ENCODE data around the gene DENND1A. TPM values are rescaled to one million over a fixed set of nuclear protein-coding genes. Genes with fewer than 3 reads are reported as not detected.

Gene DENND1A
- total RNA-seq, 1 experiment from 2014 or later = 50.1 TPM

GRCh38 chr9:123651871-123652270 is 278.1 kb downstream of the DENND1A start:
- Histone ChIP-seq H3K9me2 (replicated peaks; ENCODE audit: insufficient read depth, low read length) (no peaks in the 10 kb centered on the region), H3K4me3 (ENCODE audit: low read length) (no peak overlapping the region), H3K27ac (ENCODE audit: low read length) (no peak overlapping the region)

GRCh38 chr9:123651273-123651672 is 278.7 kb downstream of the DENND1A start:
- Histone ChIP-seq H3K36me3 (ENCODE audit: insufficient read depth, low read length) (no peaks in the 10 kb centered on the region), H3K4me2 (ENCODE audit: low read depth, low read length, poor library complexity, severe bottlenecking) (no peak overlapping the region), H3K27me3 (ENCODE audit: low read length) (no peaks in the 10 kb centered on the region), H3K9ac (ENCODE audit: low read length) (no peak overlapping the region), H3K4me3 (ENCODE audit: low read length) (no peak overlapping the region), H3K79me2 (ENCODE audit: low read length) (no peaks in the 10 kb centered on the region), H3K9me3 (ENCODE audit: low read length) (no peaks in the 10 kb centered on the region), H3K4me1 (ENCODE audit: low read length) (no peaks in the 10 kb centered on the region; the same call in 1 of the 2 replicates), H3K9me2 (replicated peaks; ENCODE audit: insufficient read depth, low read length) (no peaks in the 10 kb centered on the region), H4K20me1 (ENCODE audit: insufficient read depth, low read depth, low read length) (no peaks in the 10 kb centered on the region), H3K27ac (ENCODE audit: low read length) (no peak overlapping the region), H2AFZ (ENCODE audit: low read length) (no peak overlapping the region)
- no peak for DNase-seq

More at GRCh38 chr9:123651871-123652270, 278.1 kb downstream of the DENND1A start:
- no peaks in the 10 kb centered on the region; the same call in 1 of the 2 replicates for H3K4me1 ChIP-seq (ENCODE audit: low read length)
- no peaks in the 10 kb centered on the region for H3K79me2 ChIP-seq (ENCODE audit: low read length)
- no peaks in the 10 kb centered on the region for H4K20me1 ChIP-seq (ENCODE audit: insufficient read depth, low read depth, low read length)
- H3K4me2 ChIP-seq (ENCODE audit: low read depth, low read length, poor library complexity, severe bottlenecking) = no peak overlapping the region
- DNase-seq = no peak
- no peaks in the 10 kb centered on the region for H3K27me3 ChIP-seq (ENCODE audit: low read length)
- no peak overlapping the region for H2AFZ ChIP-seq (ENCODE audit: low read length)
- no peak overlapping the region for H3K9ac ChIP-seq (ENCODE audit: low read length)
- no peaks in the 10 kb centered on the region for H3K9me3 ChIP-seq (ENCODE audit: low read length)
- no peaks in the 10 kb centered on the region for H3K36me3 ChIP-seq (ENCODE audit: insufficient read depth, low read length)

GRCh38 chr9:123649909-123650308 is 280.0 kb downstream of the DENND1A start:
- Histone ChIP-seq H3K36me3 (ENCODE audit: insufficient read depth, low read length) (no peaks in the 10 kb centered on the region), H3K4me2 (ENCODE audit: low read depth, low read length, poor library complexity, severe bottlenecking) (no peak overlapping the region), H3K9me3 (ENCODE audit: low read length) (no peaks in the 10 kb centered on the region)

DNA sequence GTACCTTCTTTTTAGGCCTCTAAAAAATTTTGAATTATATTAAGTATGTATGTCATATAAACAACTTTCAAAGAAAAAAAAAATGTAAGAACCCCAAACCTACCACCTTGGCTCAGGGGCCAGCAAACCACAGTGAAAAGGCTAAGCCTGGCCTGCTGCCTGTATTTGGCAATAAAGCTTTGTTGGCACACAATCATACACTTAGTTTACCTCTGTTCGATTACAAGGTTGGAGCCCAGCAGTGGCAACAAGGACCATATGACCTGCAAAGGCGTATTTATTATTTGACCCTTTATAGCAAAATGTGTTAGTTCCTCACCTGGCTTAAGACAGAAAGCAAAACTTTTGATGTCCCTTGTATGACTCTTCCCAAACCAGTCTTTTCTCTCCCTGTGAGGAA is 282.8 kb downstream of the DENND1A start:
- no peak overlapping the region for H3K9ac ChIP-seq (ENCODE audit: low read length)
- H2AFZ ChIP-seq (ENCODE audit: low read length) = no peak overlapping the region
- no peaks in the 10 kb centered on the region for H3K9me2 ChIP-seq (replicated peaks; ENCODE audit: insufficient read depth, low read length)
- H3K36me3 ChIP-seq (ENCODE audit: insufficient read depth, low read length) = no peaks in the 10 kb centered on the region
- DNase-seq = no peak
- H3K4me3 ChIP-seq (ENCODE audit: low read length) = no peak overlapping the region
- H4K20me1 ChIP-seq (ENCODE audit: insufficient read depth, low read depth, low read length) = no peaks in the 10 kb centered on the region
- no peaks in the 10 kb centered on the region for H3K27me3 ChIP-seq (ENCODE audit: low read length)
- H3K9me3 ChIP-seq (ENCODE audit: low read length) = no peaks in the 10 kb centered on the region
- H3K4me2 ChIP-seq (ENCODE audit: low read depth, low read length, poor library complexity, severe bottlenecking) = no peak overlapping the region
- no peaks in the 10 kb centered on the region; the same call in 1 of the 2 replicates for H3K4me1 ChIP-seq (ENCODE audit: low read length)
- no peaks in the 10 kb centered on the region for H3K79me2 ChIP-seq (ENCODE audit: low read length)
- no peak overlapping the region for H3K27ac ChIP-seq (ENCODE audit: low read length)

More at GRCh38 chr9:123649909-123650308, 280.0 kb downstream of the DENND1A start:
- H3K9me2 ChIP-seq (replicated peaks; ENCODE audit: insufficient read depth, low read length) = no peaks in the 10 kb centered on the region
- no peaks in the 10 kb centered on the region for H3K27me3 ChIP-seq (ENCODE audit: low read length)
- H3K9ac ChIP-seq (ENCODE audit: low read length) = no peak overlapping the region
- H3K4me1 ChIP-seq (ENCODE audit: low read length) = no peaks in the 10 kb centered on the region; the same call in 1 of the 2 replicates
- H4K20me1 ChIP-seq (ENCODE audit: insufficient read depth, low read depth, low read length) = no peaks in the 10 kb centered on the region
- no peak overlapping the region for H3K27ac ChIP-seq (ENCODE audit: low read length)
- H3K4me3 ChIP-seq (ENCODE audit: low read length) = no peak overlapping the region
- no peak for DNase-seq
- H3K79me2 ChIP-seq (ENCODE audit: low read length) = no peaks in the 10 kb centered on the region
- H2AFZ ChIP-seq (ENCODE audit: low read length) = no peak overlapping the region

DNA sequence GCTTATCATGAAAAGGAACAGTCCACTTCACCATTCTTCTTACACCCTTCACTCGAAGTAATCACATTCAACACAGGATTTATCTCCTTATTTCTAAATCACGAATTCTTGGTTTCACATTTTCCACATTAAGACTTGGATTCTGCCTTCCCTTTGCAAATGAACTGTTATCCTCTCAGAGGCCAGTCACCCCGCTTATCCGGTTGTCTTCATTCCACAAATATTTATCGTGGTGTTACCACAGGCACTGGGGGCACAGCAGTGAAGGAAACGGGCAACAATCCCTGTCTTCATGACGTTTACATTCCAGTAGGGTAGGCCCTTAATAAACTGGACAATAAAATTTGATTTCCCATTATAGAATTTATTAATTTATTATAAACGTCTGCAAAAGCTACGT is 284.2 kb downstream of the DENND1A start:
- Histone ChIP-seq H3K4me2 (ENCODE audit: low read depth, low read length, poor library complexity, severe bottlenecking) (no peak overlapping the region), H2AFZ (ENCODE audit: low read length) (no peak overlapping the region), H3K79me2 (ENCODE audit: low read length) (no peaks in the 10 kb centered on the region), H3K9ac (ENCODE audit: low read length) (no peak overlapping the region), H4K20me1 (ENCODE audit: insufficient read depth, low read depth, low read length) (no peaks in the 10 kb centered on the region), H3K9me3 (ENCODE audit: low read length) (no peaks in the 10 kb centered on the region), H3K4me3 (ENCODE audit: low read length) (no peak overlapping the region), H3K4me1 (ENCODE audit: low read length) (no peaks in the 10 kb centered on the region; the same call in 1 of the 2 replicates), H3K27ac (ENCODE audit: low read length) (no peak overlapping the region), H3K9me2 (replicated peaks; ENCODE audit: insufficient read depth, low read length) (no peaks in the 10 kb centered on the region), H3K27me3 (ENCODE audit: low read length) (no peaks in the 10 kb centered on the region), H3K36me3 (ENCODE audit: insufficient read depth, low read length) (no peaks in the 10 kb centered on the region)
- DNase-seq = no peak

- DNase-seq = no peak
- no peaks in the 10 kb centered on the region for H3K27me3 ChIP-seq (ENCODE audit: low read length)
- no peaks in the 10 kb centered on the region for H3K9me2 ChIP-seq (replicated peaks; ENCODE audit: insufficient read depth, low read length)
- H3K4me3 ChIP-seq (ENCODE audit: low read length) = no peak overlapping the region
- no peaks in the 10 kb centered on the region for H4K20me1 ChIP-seq (ENCODE audit: insufficient read depth, low read depth, low read length)
- H3K4me2 ChIP-seq (ENCODE audit: low read depth, low read length, poor library complexity, severe bottlenecking) = no peak overlapping the region
- H3K27ac ChIP-seq (ENCODE audit: low read length) = no peak overlapping the region
- H3K9ac ChIP-seq (ENCODE audit: low read length) = no peak overlapping the region
- no peaks in the 10 kb centered on the region for H3K9me3 ChIP-seq (ENCODE audit: low read length)
- no peaks in the 10 kb centered on the region for H3K36me3 ChIP-seq (ENCODE audit: insufficient read depth, low read length)
- H3K4me1 ChIP-seq (ENCODE audit: low read length) = no peaks in the 10 kb centered on the region; the same call in 1 of the 2 replicates
- H3K79me2 ChIP-seq (ENCODE audit: low read length) = no peaks in the 10 kb centered on the region
- no peak overlapping the region for H2AFZ ChIP-seq (ENCODE audit: low read length)
Observed at GRCh38 chr9:123645126-123645525, 284.8 kb downstream of the DENND1A start.

- no peak overlapping the region for H3K4me2 ChIP-seq (ENCODE audit: low read depth, low read length, poor library complexity, severe bottlenecking)
- H3K27me3 ChIP-seq (ENCODE audit: low read length) = no peaks in the 10 kb centered on the region
- no peak for DNase-seq
- no peak overlapping the region for H3K9ac ChIP-seq (ENCODE audit: low read length)
- no peaks in the 10 kb centered on the region for H3K9me2 ChIP-seq (replicated peaks; ENCODE audit: insufficient read depth, low read length)
- H2AFZ ChIP-seq (ENCODE audit: low read length) = no peak overlapping the region
- no peaks in the 10 kb centered on the region for H4K20me1 ChIP-seq (ENCODE audit: insufficient read depth, low read depth, low read length)
- no peak overlapping the region for H3K27ac ChIP-seq (ENCODE audit: low read length)
- H3K4me3 ChIP-seq (ENCODE audit: low read length) = no peak overlapping the region
- H3K79me2 ChIP-seq (ENCODE audit: low read length) = no peaks in the 10 kb centered on the region
- H3K4me1 ChIP-seq (ENCODE audit: low read length) = no peaks in the 10 kb centered on the region
- H3K36me3 ChIP-seq (ENCODE audit: insufficient read depth, low read length) = no peaks in the 10 kb centered on the region
- H3K9me3 ChIP-seq (ENCODE audit: low read length) = no peaks in the 10 kb centered on the region
Observed at GRCh38 chr9:123643518-123643917, 286.4 kb downstream of the DENND1A start.

DNA sequence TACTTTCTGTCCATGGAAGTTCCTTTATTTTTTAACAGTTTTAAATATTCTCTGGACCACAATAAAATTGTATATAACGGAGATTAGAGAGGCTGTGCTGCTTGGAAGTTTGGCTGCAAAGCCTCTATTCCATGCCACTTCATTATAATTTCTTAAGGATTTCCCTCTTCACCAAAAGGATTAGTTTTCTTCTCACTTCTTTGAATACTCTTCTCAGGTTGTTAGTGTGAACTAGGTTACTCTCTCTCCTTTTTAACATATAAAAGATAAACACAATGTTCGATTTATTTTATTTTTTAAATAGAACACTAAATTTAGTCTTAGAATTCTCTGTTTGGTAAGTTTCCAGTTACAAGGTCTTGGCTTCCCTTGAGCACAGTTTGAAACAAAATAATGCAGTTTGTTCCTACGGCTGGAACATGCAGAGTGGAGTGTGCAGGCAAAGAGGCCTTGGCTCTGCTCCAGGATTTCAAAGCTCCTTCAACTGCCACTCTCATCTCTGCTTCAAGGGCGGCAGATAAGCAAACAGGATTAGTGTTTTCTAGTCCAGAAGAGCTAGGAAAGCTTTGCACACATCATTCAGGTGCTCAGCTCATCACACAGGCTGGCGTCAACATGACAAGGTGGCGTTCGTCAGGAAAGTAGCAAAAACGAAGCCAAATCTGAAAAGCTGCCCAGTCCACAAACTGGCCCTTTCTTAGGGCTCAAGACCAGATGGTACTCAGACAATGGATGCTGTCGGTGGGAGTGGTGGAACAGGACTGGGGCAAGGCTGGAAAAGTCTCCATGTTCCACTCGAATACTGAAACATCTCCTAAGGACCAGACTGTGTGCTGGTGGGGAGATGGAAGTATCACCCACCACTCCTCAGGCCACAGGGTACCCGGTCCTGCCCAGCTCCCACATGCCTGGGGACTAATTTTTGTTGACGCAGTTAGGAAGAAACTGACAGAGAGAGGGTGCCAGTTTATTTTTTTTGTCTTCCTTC is 287.3 kb downstream of the DENND1A start:
- DNase-seq = no peak
- Histone ChIP-seq H2AFZ (ENCODE audit: low read length) (no peak overlapping the region), H3K27me3 (ENCODE audit: low read length) (no peaks in the 10 kb centered on the region), H3K27ac (ENCODE audit: low read length) (no peak overlapping the region), H3K4me1 (ENCODE audit: low read length) (no peaks in the 10 kb centered on the region), H3K4me3 (ENCODE audit: low read length) (no peak overlapping the region), H3K79me2 (ENCODE audit: low read length) (no peaks in the 10 kb centered on the region), H3K4me2 (ENCODE audit: low read depth, low read length, poor library complexity, severe bottlenecking) (no peak overlapping the region), H3K9me3 (ENCODE audit: low read length) (no peaks in the 10 kb centered on the region), H3K36me3 (ENCODE audit: insufficient read depth, low read length) (no peaks in the 10 kb centered on the region), H4K20me1 (ENCODE audit: insufficient read depth, low read depth, low read length) (no peaks in the 10 kb centered on the region), H3K9ac (ENCODE audit: low read length) (no peak overlapping the region), H3K9me2 (replicated peaks; ENCODE audit: insufficient read depth, low read length) (no peaks in the 10 kb centered on the region)

Measured in Karpas-422 (cell line).